Stimulated activated CD8-positive, alpha-beta memory T cell treated with anti-CD3 and anti-CD28 coated beads, Interleukin-2, amount 100 ng/mL, for 1 hour (primary cell): ENCODE measurements around the gene PID1.

Experiments used
- DNase-seq, 2 donors: peaks; one replicate each; pipeline ENCODE4 v3.0.0-alpha.2; 2020; ENCODE audit warnings: low read depth in 2 of 2

PID1 gene, protein sequence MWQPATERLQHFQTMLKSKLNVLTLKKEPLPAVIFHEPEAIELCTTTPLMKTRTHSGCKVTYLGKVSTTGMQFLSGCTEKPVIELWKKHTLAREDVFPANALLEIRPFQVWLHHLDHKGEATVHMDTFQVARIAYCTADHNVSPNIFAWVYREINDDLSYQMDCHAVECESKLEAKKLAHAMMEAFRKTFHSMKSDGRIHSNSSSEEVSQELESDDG

GRCh38 chr2:229270551-229271410 lies at the start of gene PID1:
TSS of gene PID1 (minus strand) at chr2:229271287. CDS start at chr2:229271043, 244 bp downstream.
- no peak for DNase-seq

GRCh38 chr2:229319558-229319957 lies 48.5 kb upstream of the PID1 start:
- DNase-seq, result no peak

DNA sequence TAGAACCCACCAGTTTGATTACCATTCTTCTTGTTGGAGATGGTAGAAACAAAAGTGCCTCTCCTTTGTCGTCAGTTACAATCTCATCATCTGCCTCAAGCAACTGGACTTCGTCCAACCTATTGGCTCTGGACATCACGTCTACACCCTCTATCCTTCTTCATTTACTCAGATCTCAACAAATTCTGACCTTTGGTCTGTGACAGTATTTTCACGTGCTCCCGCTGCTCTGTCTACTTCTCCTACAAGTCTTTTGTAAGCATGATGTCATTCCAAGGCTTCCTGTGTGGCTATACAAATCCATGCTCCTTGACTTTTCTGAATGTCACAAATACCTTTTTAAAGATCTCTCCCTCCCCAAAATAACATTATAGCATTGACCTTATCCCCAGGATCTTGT lies 43.0 kb upstream of the PID1 start:
- DNase-seq, result no peak

DNA sequence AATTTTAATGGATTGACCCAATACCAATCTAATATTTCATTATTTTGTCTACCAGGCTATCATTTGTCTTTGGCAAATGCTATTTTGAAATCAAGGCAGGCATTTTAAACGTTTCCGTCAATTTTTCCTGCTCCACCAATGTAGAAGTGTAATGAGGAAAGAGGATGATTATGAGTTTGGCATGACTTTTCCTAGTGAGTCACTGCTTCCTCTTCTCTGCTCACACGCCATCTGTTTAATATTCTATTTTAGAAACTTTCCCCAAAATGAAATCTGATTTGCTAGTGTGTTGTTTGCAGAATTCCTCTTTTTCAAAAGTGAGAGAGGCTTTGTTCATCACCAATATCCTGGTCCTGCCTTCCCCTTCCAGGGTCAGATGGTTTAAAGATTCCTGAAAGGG lies 42.5 kb upstream of the PID1 start:
- DNase-seq, result no peak

DNA sequence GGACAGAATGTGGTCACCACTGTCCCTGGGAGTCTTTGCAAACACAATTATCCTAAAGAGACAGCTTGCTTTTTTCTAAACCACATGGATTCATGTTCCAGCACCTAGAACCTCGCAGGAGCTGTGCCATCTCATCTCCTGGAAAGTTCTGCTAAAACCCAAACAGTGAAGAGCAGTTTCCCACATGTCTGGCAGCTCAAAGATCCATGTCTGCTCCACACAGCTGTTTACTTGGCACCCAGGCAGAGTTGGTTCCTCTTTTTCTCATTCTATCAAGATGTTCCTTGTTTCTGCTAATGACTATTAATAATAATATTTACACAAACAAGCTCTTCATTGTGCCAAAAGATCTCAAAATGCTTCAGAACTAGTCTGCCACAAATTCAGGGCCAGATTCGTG lies 30.1 kb upstream of the PID1 start:
- DNase-seq, result no peak

DNA sequence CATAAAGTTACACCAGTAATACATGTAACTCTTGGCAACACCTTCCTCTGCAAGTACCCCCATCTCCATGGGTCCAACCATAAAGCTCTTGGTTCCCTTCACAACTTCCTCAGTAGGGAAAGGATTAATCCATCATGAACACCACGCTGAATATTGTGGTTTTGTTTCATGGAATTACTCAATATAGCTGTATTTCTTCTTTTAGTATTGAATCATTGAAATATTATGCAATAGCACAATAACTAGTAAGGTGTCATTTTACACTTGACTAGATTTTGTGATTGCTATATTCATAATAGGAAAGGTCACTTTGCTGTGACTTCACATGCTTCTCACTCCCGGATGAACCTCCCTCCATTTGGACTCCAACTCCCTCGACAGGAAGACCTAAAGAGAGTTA lies 29.7 kb upstream of the PID1 start:
- DNase-seq, result no peak

- DNase-seq, result no peak
Measured at GRCh38 chr2:229300371-229300770, 29.3 kb upstream of the PID1 start.

DNA sequence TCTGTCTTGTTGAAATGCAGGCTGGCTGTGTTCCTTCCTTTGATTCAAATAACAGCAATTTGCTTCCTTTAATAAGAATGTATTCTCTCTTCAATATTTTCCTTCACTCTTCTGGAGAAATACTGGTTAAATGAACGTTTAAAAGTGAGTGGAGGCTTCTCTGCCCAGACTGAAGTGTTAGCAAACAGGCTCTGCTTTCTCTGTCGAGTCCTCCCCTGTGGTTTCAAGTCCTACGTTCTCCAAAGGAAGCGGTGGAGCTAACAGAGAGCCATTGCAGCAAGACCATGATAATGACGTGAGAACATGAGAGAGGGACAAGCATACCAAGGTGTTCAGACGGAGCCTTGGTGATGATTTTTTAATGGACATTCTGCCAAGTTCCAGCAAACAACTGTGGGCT lies 26.2 kb upstream of the PID1 start:
- no peak for DNase-seq

DNA sequence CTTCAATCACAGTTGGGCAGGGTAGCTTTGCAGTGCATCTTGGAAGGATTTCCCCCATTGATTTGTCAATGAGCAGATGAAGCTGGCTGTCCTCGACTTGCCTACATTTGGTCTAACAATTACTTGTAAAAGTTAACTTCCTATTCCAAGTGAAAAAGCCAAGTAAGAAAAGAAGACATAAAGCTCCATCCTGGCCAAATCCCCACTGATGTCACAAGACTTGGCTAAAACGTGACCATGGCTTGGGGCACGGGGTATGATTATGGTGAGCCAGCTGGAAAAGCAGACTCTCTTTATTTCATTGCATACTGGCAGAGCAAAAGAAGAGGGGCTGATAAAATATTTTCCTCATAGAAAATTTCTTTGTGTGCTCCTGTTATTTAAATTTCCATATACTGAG lies 25.4 kb upstream of the PID1 start:
- no peak for DNase-seq

GRCh38 chr2:229296016-229296415 lies 24.9 kb upstream of the PID1 start:
- no peak for DNase-seq

GRCh38 chr2:229287823-229288222 lies 16.7 kb upstream of the PID1 start:
- DNase-seq, result no peak

GRCh38 chr2:229282758-229283546 lies 11.9 kb upstream of the PID1 start:
- DNase-seq, result no peak

DNA sequence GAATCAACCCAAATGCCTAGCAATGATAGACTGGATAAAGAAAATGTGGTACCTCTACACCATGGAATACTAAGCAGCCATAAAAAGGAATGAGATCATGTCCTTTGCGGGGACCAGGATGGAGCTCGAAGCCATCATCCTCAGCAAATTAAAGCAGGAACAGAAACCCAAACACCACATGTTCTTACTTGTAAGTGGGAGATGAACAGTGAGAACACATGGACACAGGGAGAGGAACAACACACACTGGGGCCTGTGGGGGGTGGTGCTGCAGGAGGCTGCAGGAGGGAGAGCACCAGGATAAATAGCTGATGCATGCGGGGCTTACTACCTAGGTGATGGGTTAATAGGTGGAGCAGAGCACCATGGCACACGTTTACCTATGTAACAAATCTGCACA lies 8.4 kb upstream of the PID1 start:
- no peak for DNase-seq

GRCh38 chr2:229275506-229275905 lies 4.4 kb upstream of the PID1 start:
- DNase-seq, result no peak

- DNase-seq, result no peak
Measured at GRCh38 chr2:229273723-229274338, 2.7 kb upstream of the PID1 start.

DNA sequence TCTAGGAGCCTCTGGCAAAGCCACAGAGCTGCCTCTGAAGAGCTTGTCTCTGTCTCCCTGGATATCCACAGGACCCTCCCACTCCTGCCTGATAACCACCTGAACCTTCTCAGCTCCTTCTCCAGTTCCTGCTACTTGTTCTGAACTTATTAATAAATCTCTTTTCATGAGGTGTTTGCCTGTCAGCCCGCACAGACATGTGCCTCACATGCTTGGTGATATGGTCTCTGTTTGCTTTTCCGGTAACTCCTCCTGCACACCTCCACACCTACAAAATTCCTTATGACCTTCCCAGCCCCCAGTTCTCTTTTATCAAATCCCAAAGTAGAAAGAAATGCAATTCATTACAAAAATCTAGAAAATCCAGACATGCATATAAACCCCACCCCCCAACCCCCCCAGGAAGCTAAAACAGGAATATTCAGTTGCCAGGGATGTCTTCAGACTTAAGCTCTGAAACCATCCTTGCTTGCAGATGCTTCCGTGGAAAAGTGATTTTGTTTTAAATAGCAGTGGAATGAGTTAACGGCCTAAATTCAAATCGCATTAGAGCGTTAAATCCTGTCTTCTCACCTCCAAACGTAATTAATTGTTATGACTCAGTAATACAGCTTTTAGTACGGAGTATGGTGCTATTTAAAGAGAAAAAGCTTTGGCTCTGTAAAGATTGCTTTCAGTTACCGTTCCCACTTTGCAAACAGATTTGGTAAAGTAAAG lies 2.1 kb upstream of the PID1 start:
- DNase-seq, result no peak

GRCh38 chr2:229269941-229270340 lies 1.1 kb downstream of the PID1 start:
- no peak for DNase-seq

DNA sequence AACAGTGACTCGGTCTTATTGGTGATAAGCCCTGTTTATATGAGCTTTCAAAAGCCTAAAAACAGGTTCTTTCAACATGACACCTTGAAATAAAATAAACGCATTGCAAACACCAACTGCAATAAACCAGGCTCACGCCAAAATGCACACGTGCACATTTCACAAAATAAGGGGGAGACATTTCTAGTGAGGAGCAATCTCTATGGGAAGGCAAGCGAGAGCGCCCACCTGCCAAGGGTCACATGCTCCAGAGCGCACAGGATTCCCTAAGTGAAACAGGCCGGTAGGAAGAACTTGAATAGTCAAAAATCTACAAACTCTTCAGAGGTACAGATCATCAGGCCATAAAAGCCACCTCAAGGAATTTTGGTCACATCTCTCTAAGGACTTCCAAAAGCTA lies 1.9 kb downstream of the PID1 start:
- no peak for DNase-seq

DNA sequence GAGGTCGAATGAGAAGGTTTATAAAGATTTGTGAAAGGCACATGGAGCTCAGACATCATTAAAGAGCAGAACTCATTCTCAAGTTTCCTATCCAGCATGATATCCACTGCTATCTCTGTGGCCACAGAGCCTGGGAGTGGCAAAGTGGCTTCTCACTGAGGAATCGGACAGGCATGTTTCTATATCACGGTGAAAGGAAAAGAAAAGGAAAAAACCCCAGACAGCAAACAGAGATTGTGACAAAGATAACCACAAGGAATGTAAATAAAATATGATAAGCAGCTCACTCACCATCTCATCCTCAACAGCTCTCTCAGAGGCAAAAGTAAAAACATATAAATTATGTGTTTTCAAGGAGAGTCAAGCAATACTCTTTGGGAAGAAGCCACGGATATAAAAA lies 2.5 kb downstream of the PID1 start:
- DNase-seq, result no peak

- DNase-seq, result no peak
Measured at GRCh38 chr2:229267080-229267479, 4.0 kb downstream of the PID1 start.

- no peak for DNase-seq
Measured at GRCh38 chr2:229265727-229266126, 5.4 kb downstream of the PID1 start.

DNA sequence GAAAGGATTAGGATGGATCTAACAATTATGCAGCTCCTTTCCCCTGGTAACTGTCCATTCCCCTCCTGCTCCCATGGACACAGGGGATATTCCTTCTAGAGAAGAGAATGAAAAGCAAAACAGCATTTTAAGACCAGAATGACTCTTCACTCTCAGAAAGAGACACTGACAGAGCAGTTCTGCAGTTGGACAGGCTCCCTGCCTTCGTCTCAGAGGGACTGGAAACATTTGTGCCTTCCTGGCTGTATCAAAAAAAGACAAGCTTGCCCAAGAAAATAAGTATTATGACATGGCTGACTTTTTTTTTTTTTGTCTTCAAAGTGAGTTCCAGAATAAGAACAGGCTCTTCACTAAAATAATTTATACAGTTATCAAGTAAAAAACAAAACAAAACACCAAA lies 9.5 kb downstream of the PID1 start:
- DNase-seq, result no peak
